ENCODE measurements around the gene PSME2. TPM values are rescaled to one million over a fixed set of nuclear protein-coding genes. Genes with fewer than 3 reads are reported as not detected.

Gene PSME2
- total and polyA plus RNA-seq, 9 of the 15 experiments (the other 6 are each of a cell fraction or from before 2014, with no cell fraction given), result 111 to 579 (median 159) TPM

GRCh38 chr14:24149302-24149969 lies 3.0 kb upstream of the PSME2 start:
- Histone ChIP-seq H3K4me1 (replicated peaks in 1 of 2; ENCODE audit: control insufficient read depth in 2 of 2, insufficient read depth in 2 of 2, low read length in 2 of 2) (peaks cover 17 to 35% of the 10 kb centered on the region in 2 experiments; a peak in 4 of 5 replicates), H3K36me3 (ENCODE audit: control insufficient read depth, insufficient read depth, low read length) (peaks cover 48% of the 10 kb centered on the region; the same call in 2 of the 3 replicates), H3K27ac (ENCODE audit: extremely low read depth, low read depth, low read length) (no peak overlapping the region), H3K4me2 (ENCODE audit: insufficient read depth, low read length) (no peak overlapping the region), H3K27me3 (ENCODE audit: control insufficient read depth in 2 of 2, insufficient read depth in 2 of 2, low read length in 2 of 2) (no peaks in the 10 kb centered on the region), H3K9me3 (replicated peaks; ENCODE audit: control insufficient read depth, insufficient read depth, low read depth, low read length) (no peaks in the 10 kb centered on the region), H3K9me1 (ENCODE audit: control insufficient read depth, insufficient read depth, low read length) (peaks cover 5% of the 10 kb centered on the region), H3K79me2 (ENCODE audit: control insufficient read depth, insufficient read depth, low read length) (peaks cover 34% of the 10 kb centered on the region), H3K9ac (ENCODE audit: insufficient read depth in 1 of 2, low read depth in 2 of 2, low read length in 2 of 2) (no peak overlapping the region), H4K20me1 (replicated peaks; ENCODE audit: control insufficient read depth, insufficient read depth, low read length) (no peaks in the 10 kb centered on the region), H3K4me3 (no peak overlapping the region), H2AFZ (ENCODE audit: low read depth, low read length) (no peak overlapping the region)
- no peak for FAIRE-seq
- intact Hi-C loops (cut with micrococcal nuclease) (loop anchor here (10.0 kb wide), 1 partner anchor 55 kb away; the partner anchor contains the start of gene PCK2), in situ Hi-C loops (cut with MboI) (no loop called here)
- CTCF ChIA-PET (ENCODE audit: low intra/inter-chr PET ratio), result no interaction called here
- 77% methylated on average over 3 of the region's 3 CpGs for WGBS (ENCODE audit: insufficient coverage, low coverage, missing lambda C conversion rate)
- no peak for ATAC-seq
- POLR2A ChIA-PET, result interaction anchor here (0.5 to 1.2 kb wide), 2 partner anchors 8 to 12 kb away, joined by 4 read pairs; partner anchors contain the start of gene EMC9
- no peak for DNase-seq (ENCODE audit: extremely low read depth in 1 of 4, low spot score in 3 of 4)
- no TSS peak for BruUV-seq (replicated peaks)
- TF ChIP-seq NFE2 (IDR thresholded peaks at IDR 0.05; ENCODE audit: low read depth) (no peak), STAT5B (CRISPR knock-in tag; IDR thresholded peaks at IDR 0.05) (no peak), MTA2 (IDR thresholded peaks at IDR 0.05; ENCODE audit: low read depth) (no peak), EP300 (IDR thresholded peaks at IDR 0.05; ENCODE audit: low read length) (no peak), LEF1 (IDR thresholded peaks at IDR 0.05) (no peak), SNAPC5 (CRISPR knock-in tag; IDR thresholded peaks at IDR 0.05) (no peak), MGA (IDR thresholded peaks at IDR 0.05) (no peak), GABPB1 (CRISPR knock-in tag; IDR thresholded peaks at IDR 0.05) (no peak), NRF1 (conservative IDR thresholded peaks at IDR 0.05 in 1 of 2, IDR thresholded peaks at IDR 0.05 in 1 of 2) (no peak), YBX1 (IDR thresholded peaks at IDR 0.05) (no peak)

Data from K562 (cell line).